MM.1S (cell line): Measurements from ENCODE around the gene HS6ST3.

Experiments
- DNase-seq: peaks from one replicate; pipeline ENCODE4 v3.0.0-alpha.2; 2015
- H2AFZ ChIP-seq: fragments of 300-600 bp; sonication (generic); 2 replicates; pipeline ENCODE4 v1.6.0; 2016; ENCODE audit warnings: antibody characterized with exemption, low read length
- H3F3A ChIP-seq: fragments of 300-600 bp; sonication (generic); 2 replicates; pipeline ENCODE4 v1.6.1; 2016; ENCODE audit warnings: mild to moderate bottlenecking, antibody characterized with exemption, low read length, moderate library complexity, mixed read lengths; ENCODE audit not compliant: insufficient read depth
- H3K27ac ChIP-seq: fragments of 300-600 bp; sonication (generic); 2 replicates; pipeline ENCODE4 v1.5.1; 2016; ENCODE audit warnings: mild to moderate bottlenecking, low read length
- H3K27me3 ChIP-seq: fragments of 300-600 bp; sonication (generic); replicated peaks from 2 replicates; pipeline ENCODE4 v1.6.0; 2016; ENCODE audit warnings: low read length; ENCODE audit not compliant: insufficient read depth
- H3K36me3 ChIP-seq: fragments of 300-600 bp; sonication (generic); replicated peaks from 2 replicates; pipeline ENCODE4 v1.6.1; 2016; ENCODE audit warnings: mild to moderate bottlenecking, low read length, mixed read lengths; ENCODE audit not compliant: insufficient read depth
- H3K4me1 ChIP-seq: fragments of 300-600 bp; sonication (generic); 2 replicates; pipeline ENCODE4 v1.6.1; 2016; ENCODE audit warnings: low read length, mixed read lengths
- H3K4me2 ChIP-seq: fragments of 300-600 bp; sonication (generic); 2 replicates; pipeline ENCODE4 v1.6.0; 2016; ENCODE audit warnings: low read depth, low read length
- H3K4me3 ChIP-seq: fragments of 300-600 bp; sonication (generic); 2 replicates; pipeline ENCODE4 v1.5.1; 2016; ENCODE audit warnings: low read length, mixed read lengths
- H3K79me2 ChIP-seq: fragments of 300-600 bp; sonication (generic); 2 replicates; pipeline ENCODE4 v1.6.1; 2016; ENCODE audit warnings: mixed run types, low read length, mixed read lengths
- H3K9ac ChIP-seq: fragments of 300-600 bp; sonication (generic); 2 replicates; pipeline ENCODE4 v1.6.1; 2016; ENCODE audit warnings: low read length, mixed read lengths
- H3K9me2 ChIP-seq: fragments of 300-600 bp; sonication (generic); replicated peaks from 2 replicates; pipeline ENCODE4 v1.6.1; 2016; ENCODE audit warnings: mild to moderate bottlenecking, low read length, mixed read lengths; ENCODE audit not compliant: insufficient read depth
- H3K9me3 ChIP-seq: fragments of 300-600 bp; sonication (generic); replicated peaks from 2 replicates; pipeline ENCODE4 v1.6.1; 2016; ENCODE audit warnings: mild to moderate bottlenecking, low read length, mixed read lengths; ENCODE audit not compliant: insufficient read depth
- H4K20me1 ChIP-seq: fragments of 300-600 bp; sonication (generic); 2 replicates; pipeline ENCODE4 v1.6.1; 2016; ENCODE audit warnings: mild to moderate bottlenecking, low read length, moderate library complexity, mixed read lengths; ENCODE audit not compliant: insufficient read depth
- CTCF ChIP-seq: fragments of 300-600 bp; sonication (generic); IDR thresholded peaks from 2 replicates; pipeline ENCODE4 v1.5.1; 2016; ENCODE audit warnings: antibody characterized with exemption, low read length, mixed read lengths
- EZH2 ChIP-seq: fragments of 300-600 bp; sonication (generic); optimal IDR thresholded peaks from 2 replicates; pipeline ENCODE3; 2017; ENCODE audit warnings: low read depth, mild to moderate bottlenecking, antibody characterized with exemption, low read length, mixed read lengths
- EZH2phosphoT487 ChIP-seq: fragments of 300-600 bp; sonication (generic); IDR thresholded peaks from 2 replicates; pipeline ENCODE4 v1.6.1; 2018; ENCODE audit warnings: antibody characterized with exemption, low read length

The HS6ST3 gene

GRCh38 chr13:96388598-96388997 is 298.7 kb downstream of the HS6ST3 start:
- H3K27me3 ChIP-seq, result no peaks in the 10 kb centered on the region
- H2AFZ ChIP-seq, result no peak overlapping the region
- no peak for TF ChIP-seq CTCF
- TF ChIP-seq EZH2, result no peak
- no peak for TF ChIP-seq EZH2phosphoT487

GRCh38 chr13:96391606-96392005 is 301.7 kb downstream of the HS6ST3 start:
- no peaks in the 10 kb centered on the region for H3K27me3 ChIP-seq
- H3K4me2 ChIP-seq, result no peak overlapping the region
- no peaks in the 10 kb centered on the region for H3K36me3 ChIP-seq
- TF ChIP-seq EZH2 (no peak), EZH2phosphoT487 (no peak), CTCF (no peak)
- no peaks in the 10 kb centered on the region for H3F3A ChIP-seq
- H3K4me3 ChIP-seq, result no peak overlapping the region
- H3K27ac ChIP-seq, result no peak overlapping the region
- no peak for DNase-seq
- no peak overlapping the region for H3K9ac ChIP-seq
- H3K9me2 ChIP-seq, result no peaks in the 10 kb centered on the region
- no peak overlapping the region for H2AFZ ChIP-seq
- no peaks in the 10 kb centered on the region for H3K79me2 ChIP-seq
- H3K9me3 ChIP-seq, result no peaks in the 10 kb centered on the region
- H4K20me1 ChIP-seq, result no peaks in the 10 kb centered on the region
- H3K4me1 ChIP-seq, result no peaks in the 10 kb centered on the region

More at GRCh38 chr13:96388598-96388997, 298.7 kb downstream of the HS6ST3 start:
- no peaks in the 10 kb centered on the region for H3K36me3 ChIP-seq
- H3K79me2 ChIP-seq, result no peaks in the 10 kb centered on the region
- no peak for DNase-seq
- H3F3A ChIP-seq, result no peaks in the 10 kb centered on the region
- H3K9me3 ChIP-seq, result no peaks in the 10 kb centered on the region
- H3K9ac ChIP-seq, result no peak overlapping the region
- no peaks in the 10 kb centered on the region for H3K9me2 ChIP-seq
- H3K4me2 ChIP-seq, result no peak overlapping the region
- no peaks in the 10 kb centered on the region for H3K4me1 ChIP-seq
- H3K4me3 ChIP-seq, result no peak overlapping the region
- no peaks in the 10 kb centered on the region for H4K20me1 ChIP-seq
- H3K27ac ChIP-seq, result no peak overlapping the region

GRCh38 chr13:96397807-96398206 is 307.9 kb downstream of the HS6ST3 start:
- no peak overlapping the region for H3K4me2 ChIP-seq
- TF ChIP-seq EZH2, result no peak
- no peak for TF ChIP-seq CTCF
- TF ChIP-seq EZH2phosphoT487, result no peak
- H3K27me3 ChIP-seq, result no peaks in the 10 kb centered on the region
- no peak overlapping the region for H3K9ac ChIP-seq
- H4K20me1 ChIP-seq, result no peaks in the 10 kb centered on the region
- H3K27ac ChIP-seq, result no peak overlapping the region
- H3K9me3 ChIP-seq, result no peaks in the 10 kb centered on the region
- H3F3A ChIP-seq, result no peaks in the 10 kb centered on the region
- no peak overlapping the region for H2AFZ ChIP-seq
- H3K79me2 ChIP-seq, result no peaks in the 10 kb centered on the region
- no peaks in the 10 kb centered on the region for H3K4me1 ChIP-seq
- H3K36me3 ChIP-seq, result no peaks in the 10 kb centered on the region
- no peak for DNase-seq
- no peak overlapping the region for H3K4me3 ChIP-seq
- no peaks in the 10 kb centered on the region for H3K9me2 ChIP-seq
